GM10266 (cell line): Measurements from ENCODE around the gene LRRIQ1.
"Not testable (repeated sequence)": the region's sequence is repeated elsewhere in the genome, so short reads cannot be mapped to it uniquely, and the experiment has no call there.

ENCODE experiments used
- DNase-seq: peaks from one replicate; pipeline ENCODE4 v3.0.0; 2012; ENCODE audit errors: extremely low spot score
- CTCF ChIP-seq: IDR thresholded peaks from 2 replicates; pipeline ENCODE4 v1.5.1; 2012; ENCODE audit warnings: mild to moderate bottlenecking, low read depth; ENCODE audit not compliant: control insufficient read depth, insufficient read depth; ENCODE audit errors: missing control alignments

Gene LRRIQ1

GRCh38 chr12:85186236-85186635 lies 150.1 kb downstream of the LRRIQ1 start:
- no peak for DNase-seq

GRCh38 chr12:85188619-85189018 lies 152.5 kb downstream of the LRRIQ1 start:
- no peak for DNase-seq
- TF ChIP-seq CTCF, result no peak

More at GRCh38 chr12:85186236-85186635, 150.1 kb downstream of the LRRIQ1 start:
- TF ChIP-seq CTCF, result no peak

- no peak for DNase-seq
- TF ChIP-seq CTCF, result no peak
Observed at GRCh38 chr12:85190728-85191127, 154.6 kb downstream of the LRRIQ1 start.

GRCh38 chr12:85203809-85204208 lies 167.7 kb downstream of the LRRIQ1 start:
- DNase-seq, result not testable (repeated sequence)

- TF ChIP-seq CTCF, result no peak
- no peak for DNase-seq
Observed at GRCh38 chr12:85206543-85206942, 170.4 kb downstream of the LRRIQ1 start.

GRCh38 chr12:85224339-85224738 lies 188.2 kb downstream of the LRRIQ1 start:
- not testable (repeated sequence) for DNase-seq

- DNase-seq, result no peak
- no peak for TF ChIP-seq CTCF
Observed at GRCh38 chr12:85225501-85225900, 189.3 kb downstream of the LRRIQ1 start.

- no peak for TF ChIP-seq CTCF
- no peak for DNase-seq
Observed at GRCh38 chr12:85237327-85237726, 201.2 kb downstream of the LRRIQ1 start.
